PC-9 (cell line): Measurements from ENCODE around the gene NAXD. TPM values are rescaled to one million over a fixed set of nuclear protein-coding genes. Genes with fewer than 3 reads are reported as not detected.

Experiments used
- BruUV-seq: library from RNA; stranded (reverse); fragments of 400-500 nt; replicated peaks from 2 replicates; lab custom pipeline; 2021; lab: Mats Ljungman, UMichigan
- CTCF ChIA-PET: fragments of 300-600 bp; sonication (Branson Sonifier 250); formaldehyde crosslinking; loops from one replicate; lab custom pipeline; 2022; ENCODE audit warnings: antibody characterized with exemption; lab: Charles Lee
- POLR2A ChIA-PET: fragments of 300-600 bp; sonication (Branson Sonifier 250); formaldehyde crosslinking; loops from one replicate; lab custom pipeline; 2022; ENCODE audit warnings: antibody characterized with exemption; ENCODE audit not compliant: unreplicated experiment; lab: Charles Lee
- DNase-seq, 2 experiments: peaks; one replicate each; pipeline versions ENCODE4 v3.0.0 to v3.0.0-alpha.2; 2015 to 2022; ENCODE audit warnings: mixed read lengths in 1 of 2
- H2AFZ ChIP-seq: fragments of 200-600 bp; sonication (generic); 2 replicates; pipeline ENCODE4 v1.8.1; 2017; ENCODE audit warnings: antibody characterized with exemption
- H3F3A ChIP-seq: fragments of 200-600 bp; sonication (generic); 2 replicates; pipeline ENCODE4 v1.8.1; 2017; ENCODE audit warnings: antibody characterized with exemption, mild to moderate bottlenecking, low read depth; ENCODE audit not compliant: insufficient read depth
- H3K27ac ChIP-seq: fragments of 200-600 bp; sonication (generic); 2 replicates; pipeline ENCODE4 v1.6.1; 2016; ENCODE audit warnings: mixed run types
- H3K27me3 ChIP-seq: fragments of 200-600 bp; sonication (generic); 2 replicates; pipeline ENCODE4 v1.6.1; 2016; ENCODE audit warnings: low read depth, mixed run types; ENCODE audit not compliant: insufficient read depth
- H3K36me3 ChIP-seq: fragments of 200-600 bp; sonication (generic); 2 replicates; pipeline ENCODE4 v1.6.1; 2016; ENCODE audit warnings: low read depth, mixed run types
- H3K4me1 ChIP-seq: fragments of 200-600 bp; sonication (generic); replicated peaks from 2 replicates; pipeline ENCODE4 v1.6.1; 2016; ENCODE audit warnings: mixed run types; ENCODE audit not compliant: insufficient read depth
- H3K4me2 ChIP-seq: fragments of 200-600 bp; sonication (generic); 2 replicates; pipeline ENCODE4 v1.6.1; 2017; ENCODE audit warnings: mixed run types
- H3K4me3 ChIP-seq: fragments of 200-600 bp; sonication (generic); 2 replicates; pipeline ENCODE4 v1.6.1; 2016; ENCODE audit warnings: mixed run types
- H3K79me2 ChIP-seq: fragments of 200-600 bp; sonication (generic); 2 replicates; pipeline ENCODE4 v1.6.1; 2017; ENCODE audit warnings: low read depth, mixed run types
- H3K9me2 ChIP-seq: fragments of 200-600 bp; sonication (generic); 2 replicates; pipeline ENCODE4 v1.8.1; 2017; ENCODE audit warnings: mild to moderate bottlenecking; ENCODE audit not compliant: insufficient read depth
- H3K9me3 ChIP-seq: fragments of 200-600 bp; sonication (generic); 2 replicates; pipeline ENCODE4 v1.8.1; 2016; ENCODE audit warnings: low read depth; ENCODE audit not compliant: insufficient read depth
- H4K20me1 ChIP-seq: fragments of 200-600 bp; sonication (generic); 2 replicates; pipeline ENCODE4 v1.8.1; 2017; ENCODE audit not compliant: insufficient read depth
- CTCF ChIP-seq: fragments of 200-600 bp; sonication (generic); conservative IDR thresholded peaks from 2 replicates; pipeline ENCODE4 v1.6.1; 2017; ENCODE audit warnings: mixed run types, antibody characterized with exemption, mild to moderate bottlenecking, moderate library complexity
- EZH2 ChIP-seq: fragments of 200-600 bp; sonication (generic); IDR thresholded peaks from 2 replicates; pipeline ENCODE4 v1.8.0; 2017; ENCODE audit warnings: antibody characterized with exemption, low read depth
- intact Hi-C: fragments of 100-400 bp; cut with micrococcal nuclease; formaldehyde crosslinking; loops from one replicate; pipeline ENCODE4 v1.10.0; 2022; ENCODE audit not compliant: unreplicated experiment
- total RNA-seq: library from RNA; stranded (reverse); gene quantifications from 2 replicates; pipeline ENCODE4 v1.2.3, GENCODE V29; 2021

Gene NAXD
- total RNA-seq, 1 experiment from 2014 or later, result 30.2 TPM

GRCh38 chr13:110570886-110571285, 44.5 kb upstream of the NAXD start:
- ChIA-PET POLR2A (no interaction called here), CTCF (no interaction called here)
- TF ChIP-seq CTCF (no peak), EZH2 (no peak)
- no peak for DNase-seq
- Histone ChIP-seq H3K4me2 (no peak overlapping the region), H3K36me3 (no peaks in the 10 kb centered on the region), H2AFZ (no peak overlapping the region), H3K4me3 (no peak overlapping the region), H3K27ac (no peak overlapping the region), H3F3A (peaks cover 8% of the 10 kb centered on the region; the same call in 1 of the 2 replicates), H3K27me3 (no peaks in the 10 kb centered on the region), H3K9me2 (no peaks in the 10 kb centered on the region), H3K9me3 (no peaks in the 10 kb centered on the region), H3K4me1 (peaks cover 6% of the 10 kb centered on the region), H4K20me1 (no peaks in the 10 kb centered on the region), H3K79me2 (no peaks in the 10 kb centered on the region)
- no TSS peak for BruUV-seq
- intact Hi-C loops, result no loop called here

- no peaks in the 10 kb centered on the region for H3K27me3 ChIP-seq
- H3K4me3 ChIP-seq, result no peak overlapping the region
- no peaks in the 10 kb centered on the region for H3K9me2 ChIP-seq
- no peaks in the 10 kb centered on the region for H4K20me1 ChIP-seq
- H3K9me3 ChIP-seq, result no peaks in the 10 kb centered on the region
- no peak overlapping the region for H3K4me2 ChIP-seq
- H2AFZ ChIP-seq, result no peak overlapping the region
- peaks cover 8% of the 10 kb centered on the region for H3K4me1 ChIP-seq
- no peak for DNase-seq
- no peak for TF ChIP-seq EZH2
- CTCF ChIA-PET, result interaction anchor here (0.6 kb wide), 1 partner anchor 145 kb away, joined by 3 read pairs; no protein-coding TSS in a partner anchor
- H3F3A ChIP-seq, result peaks cover 8% of the 10 kb centered on the region; the same call in 1 of the 2 replicates
- no peak overlapping the region for H3K27ac ChIP-seq
- H3K79me2 ChIP-seq, result no peaks in the 10 kb centered on the region
- POLR2A ChIA-PET, result interaction anchor here (0.7 kb wide), 1 partner anchor 48 kb away, joined by 6 read pairs; no protein-coding TSS in a partner anchor
- H3K36me3 ChIP-seq, result no peaks in the 10 kb centered on the region
- intact Hi-C loops, result no loop called here
- BruUV-seq, result no TSS peak
Measured at GRCh38 chr13:110571896-110572777, 43.2 kb upstream of the NAXD start.

GRCh38 chr13:110572778-110573118, 42.6 kb upstream of the NAXD start:
- no peak overlapping the region for H2AFZ ChIP-seq
- no peaks in the 10 kb centered on the region for H4K20me1 ChIP-seq
- no peaks in the 10 kb centered on the region for H3K9me3 ChIP-seq
- TF ChIP-seq EZH2 (no peak), CTCF (no peak)
- CTCF ChIA-PET, result interaction anchor here (0.6 kb wide), 1 partner anchor 145 kb away, joined by 3 read pairs; no protein-coding TSS in a partner anchor
- BruUV-seq, result no TSS peak
- no peaks in the 10 kb centered on the region for H3K9me2 ChIP-seq
- H3K27ac ChIP-seq, result no peak overlapping the region
- no peak overlapping the region for H3K4me2 ChIP-seq
- H3F3A ChIP-seq, result peaks cover 8% of the 10 kb centered on the region; the same call in 1 of the 2 replicates
- H3K36me3 ChIP-seq, result no peaks in the 10 kb centered on the region
- DNase-seq, result no peak
- no peaks in the 10 kb centered on the region for H3K27me3 ChIP-seq
- intact Hi-C loops, result no loop called here
- H3K4me3 ChIP-seq, result no peak overlapping the region
- H3K79me2 ChIP-seq, result no peaks in the 10 kb centered on the region
- POLR2A ChIA-PET, result interaction anchor here (0.7 kb wide), 1 partner anchor 48 kb away, joined by 6 read pairs; no protein-coding TSS in a partner anchor
- peaks cover 8% of the 10 kb centered on the region for H3K4me1 ChIP-seq
